NCI-H226 (cell line): ENCODE results near the gene RABGAP1L.

Experiments used
- DNase-seq: peaks from one replicate; pipeline ENCODE4 v3.0.0-alpha.2; 2015

RABGAP1L gene

GRCh38 chr1:174982971-174983689 lies 823.8 kb downstream of the RABGAP1L start:
- no peak for DNase-seq

- no peak for DNase-seq
These were observed 825.6 kb downstream of the RABGAP1L start for GRCh38 chr1:174984952-174985351.

- DNase-seq, result no peak
These were observed 829.2 kb downstream of the RABGAP1L start for GRCh38 chr1:174988539-174988938.

GRCh38 chr1:174988986-174989385 lies 829.7 kb downstream of the RABGAP1L start:
- no peak for DNase-seq

GRCh38 chr1:174989536-174990220 lies 830.4 kb downstream of the RABGAP1L start:
- DNase-seq, result no peak

- DNase-seq, result peak; percentile 77
These were observed 831.2 kb downstream of the RABGAP1L start for GRCh38 chr1:174990382-174990999.

GRCh38 chr1:174991473-174991872 lies 832.2 kb downstream of the RABGAP1L start:
- DNase-seq, result no peak

GRCh38 chr1:174995121-174995520 lies 835.8 kb downstream of the RABGAP1L start:
- no peak for DNase-seq

- no peak for DNase-seq
These were observed 836.6 kb downstream of the RABGAP1L start for GRCh38 chr1:174995916-174996315.

- peak; percentile 13 for DNase-seq
These were observed 837.2 kb downstream of the RABGAP1L start for GRCh38 chr1:174996476-174996875.

- no peak for DNase-seq
These were observed 837.7 kb downstream of the RABGAP1L start for GRCh38 chr1:174997041-174997440.

GRCh38 chr1:174998569-174999215 lies 839.4 kb downstream of the RABGAP1L start:
- no peak for DNase-seq

GRCh38 chr1:174999216-174999935 lies 840.1 kb downstream of the RABGAP1L start:
- peak; percentile 97 for DNase-seq

GRCh38 chr1:174999936-175000696 lies 840.8 kb downstream of the RABGAP1L start, which contains the start of gene CACYBP:
CACYBP (plus strand) TSS chr1:174999947; CDS start chr1:175000181, 234 bp downstream.
- DNase-seq, result no peak

GRCh38 chr1:175000697-175001187 lies 841.4 kb downstream of the RABGAP1L start:
- no peak for DNase-seq

GRCh38 chr1:175002910-175003517 lies 843.7 kb downstream of the RABGAP1L start:
- no peak for DNase-seq

GRCh38 chr1:175003521-175003920 lies 844.2 kb downstream of the RABGAP1L start:
- DNase-seq, result no peak

- no peak for DNase-seq
These were observed 845.9 kb downstream of the RABGAP1L start for GRCh38 chr1:175005085-175005783.

- no peak for DNase-seq
These were observed 850.2 kb downstream of the RABGAP1L start for GRCh38 chr1:175009532-175009931.

GRCh38 chr1:175013445-175013844 lies 854.1 kb downstream of the RABGAP1L start:
- DNase-seq, result no peak

- peak; percentile 87 for DNase-seq
These were observed 855.9 kb downstream of the RABGAP1L start for GRCh38 chr1:175015243-175015642.
